B cell (primary cell): Measurements from ENCODE around the gene HBG2. TPM values are rescaled to one million over a fixed set of nuclear protein-coding genes. Genes with fewer than 3 reads are reported as not detected.

Source experiments
- ATAC-seq: fragments of 200-7000 bp; cut with Tn5 transposase; one replicate; pipeline ENCODE4 v1.10.0; 2021; ENCODE audit warnings: low read depth, mild to moderate bottlenecking, moderate number of reproducible peaks, moderate library complexity
- CTCF ChIA-PET: fragments of 350-600 bp; sonication (Branson Sonifier 250); formaldehyde crosslinking; loops from one replicate; lab custom pipeline; 2021; ENCODE audit warnings: antibody characterized with exemption, inconsistent platforms; lab: Charles Lee
- POLR2A ChIA-PET: fragments of 350-600 bp; sonication (Branson Sonifier 250); formaldehyde crosslinking; loops from one replicate; lab custom pipeline; 2021; ENCODE audit warnings: antibody characterized with exemption; lab: Charles Lee
- DNase-seq: peaks from one replicate; pipeline ENCODE4 v3.0.0; 2013
- H2AFZ ChIP-seq: 2 replicates; pipeline ENCODE4 v1.6.1; 2012; ENCODE audit warnings: mild to moderate bottlenecking, low read depth, low read length; ENCODE audit not compliant: insufficient read depth, poor library complexity, severe bottlenecking
- H3K27ac ChIP-seq, 2 donors: 1 replicate in 1 of 2; 2 replicates in 1 of 2; pipeline ENCODE4 v1.5.1; 2012 to 2013; ENCODE audit warnings: low read length in 2 of 2, mild to moderate bottlenecking in 2 of 2, moderate library complexity in 1 of 2
- H3K27me3 ChIP-seq, 4 experiments: fragments of 200-600 bp in 1 of 4; sonication (generic) in 1 of 4; replicated peaks in 1 of 4; 1 replicate in 2 of 4; 2 replicates in 2 of 4; pipeline versions ENCODE4 v1.6.1 to v1.7.0; 2013 to 2016; ENCODE audit warnings: low read length in 3 of 4, mild to moderate bottlenecking in 2 of 4, mixed read lengths in 1 of 4, moderate library complexity in 1 of 4; ENCODE audit not compliant: insufficient read depth in 4 of 4, control insufficient read depth in 3 of 4; ENCODE audit errors: control extremely low read depth in 1 of 4
- H3K36me3 ChIP-seq, 2 experiments: replicated peaks in 1 of 2; 1 replicate in 1 of 2; 2 replicates in 1 of 2; pipeline versions ENCODE4 v1.6.1 to v1.7.1; 2013; ENCODE audit warnings: low read length in 1 of 2; ENCODE audit not compliant: insufficient read depth in 2 of 2, control insufficient read depth in 1 of 2; ENCODE audit errors: control extremely low read depth in 1 of 2, extremely low read depth in 1 of 2
- H3K4me1 ChIP-seq, 2 donors: fragments of 200-600 bp in 1 of 2; sonication (generic) in 1 of 2; 1 replicate in 1 of 2; 2 replicates in 1 of 2; pipeline versions ENCODE4 v1.5.1 to v1.6.1; 2013 to 2017; ENCODE audit warnings: low read length in 2 of 2; ENCODE audit not compliant: control insufficient read depth in 2 of 2, insufficient read depth in 2 of 2
- H3K4me2 ChIP-seq: replicated peaks from 2 replicates; pipeline ENCODE3; 2012; ENCODE audit warnings: mild to moderate bottlenecking, low read depth, low read length; ENCODE audit not compliant: poor library complexity, severe bottlenecking
- H3K4me3 ChIP-seq, 5 experiments: fragments of 200-600 bp in 1 of 5; sonication (generic) in 1 of 5; 1 replicate in 3 of 5; 2 replicates in 2 of 5; pipeline versions ENCODE4 v1.5.1 to v1.7.0; 2011 to 2016; ENCODE audit warnings: low read length in 4 of 5, mild to moderate bottlenecking in 4 of 5, low read depth in 2 of 5, control low read depth in 1 of 5, moderate library complexity in 1 of 5; ENCODE audit not compliant: insufficient read depth in 1 of 5; ENCODE audit errors: control extremely low read depth in 1 of 5, extremely low read depth in 1 of 5
- H3K79me2 ChIP-seq: fragments of 200-600 bp; sonication (generic); one replicate; pipeline ENCODE4 v1.6.0; 2016; ENCODE audit warnings: low read length; ENCODE audit not compliant: control insufficient read depth, insufficient read depth
- H3K9ac ChIP-seq: fragments of 200-600 bp; sonication (generic); 2 replicates; pipeline ENCODE4 v1.6.1; 2017; ENCODE audit warnings: mild to moderate bottlenecking, low read length, moderate library complexity
- H3K9me3 ChIP-seq, 3 donors: one replicate each; pipeline versions ENCODE4 v1.6.1 to v1.7.1; 2013; ENCODE audit warnings: low read length in 2 of 3; ENCODE audit not compliant: control insufficient read depth in 2 of 3, insufficient read depth in 1 of 3; ENCODE audit errors: control extremely low read depth in 1 of 3
- H4K20me1 ChIP-seq: 2 replicates; pipeline ENCODE4 v1.6.0; 2012; ENCODE audit warnings: mild to moderate bottlenecking, low read length; ENCODE audit not compliant: insufficient read depth, control insufficient read depth, poor library complexity, severe bottlenecking
- H3K27ac Mint-ChIP-seq: one replicate; pipeline ENCODE4 v1.8.0; 2021; ENCODE audit warnings: mixed read lengths
- H3K27me3 Mint-ChIP-seq: one replicate; pipeline ENCODE4 v1.8.0; 2021; ENCODE audit warnings: mixed read lengths
- H3K4me1 Mint-ChIP-seq: one replicate; pipeline ENCODE4 v1.8.0; 2021; ENCODE audit warnings: mixed read lengths
- H3K4me3 Mint-ChIP-seq: one replicate; pipeline ENCODE4 v1.8.0; 2021; ENCODE audit warnings: mixed read lengths
- H3K9me3 Mint-ChIP-seq: one replicate; pipeline ENCODE4 v1.8.0; 2022; ENCODE audit warnings: mixed read lengths; ENCODE audit not compliant: insufficient read depth
- CTCF ChIP-seq: fragments of 200-600 bp; IDR thresholded peaks from one replicate; pipeline ENCODE4 v1.8.0; 2022; ENCODE audit warnings: antibody characterized with exemption, mild to moderate bottlenecking
- EZH2 ChIP-seq: IDR thresholded peaks from 2 replicates; pipeline ENCODE4 v1.6.1; 2012; ENCODE audit warnings: borderline replicate concordance, low read depth, mild to moderate bottlenecking, moderate library complexity, low read length; ENCODE audit not compliant: insufficient read depth, poor library complexity, severe bottlenecking
- WGBS: methylation state at CpG from one replicate; pipeline ENCODE4 v1.1.5; 2013; ENCODE audit warnings: missing lambda C conversion rate; ENCODE audit not compliant: insufficient coverage; 5-methylcytosine and 5-hydroxymethylcytosine counted together
- intact Hi-C: fragments of 100-400 bp; cut with micrococcal nuclease; formaldehyde crosslinking; loops from one replicate; pipeline ENCODE4 v1.10.0; 2022
- polyA plus RNA-seq: library from polyadenylated mRNA; depleted of rRNA; stranded (reverse); fragments of >200 nt; gene quantifications from 2 replicates; pipeline ENCODE4 v1.2.3, GENCODE V29; 2012
- total RNA-seq, 2 donors: library from RNA; stranded (reverse); fragments of 120-200 nt in 1 of 2; gene quantifications; 1 replicate in 1 of 2; 2 replicates in 1 of 2; pipeline versions ENCODE4 v1.2.3 to v1.2.4, GENCODE V29; 2013 to 2022

The HBG2 gene
- total and polyA plus RNA-seq, 2 donors (not counting 1 experiment from before 2014, with no cell fraction given), result not detected

- TF ChIP-seq CTCF (no peak), EZH2 (no peak)
- H4K20me1 ChIP-seq, result no peaks in the 10 kb centered on the region
- DNase-seq (no peak), ATAC-seq (no peak)
- no peak overlapping the region for H3K9ac ChIP-seq
- no peak overlapping the region for H2AFZ ChIP-seq
- POLR2A ChIA-PET, result no interaction called here
- Mint-ChIP-seq H3K27me3 (peaks cover 3% of the 10 kb centered on the region), H3K4me3 (no peak overlapping the region), H3K9me3 (no peaks in the 10 kb centered on the region), H3K4me1 (no peaks in the 10 kb centered on the region), H3K27ac (no peak overlapping the region)
- no peaks in the 10 kb centered on the region for H3K79me2 ChIP-seq
- no CpG with 5 or more reads among the region's 1 CpG for WGBS
- H3K4me1 ChIP-seq, result no peaks in the 10 kb centered on the region
- intact Hi-C loops, result no loop called here
- H3K9me3 ChIP-seq, result no peaks in the 10 kb centered on the region
- CTCF ChIA-PET, result no interaction called here
- no peaks in the 10 kb centered on the region for H3K27me3 ChIP-seq
- H3K27ac ChIP-seq, result no peak overlapping the region
- H3K36me3 ChIP-seq, result no peaks in the 10 kb centered on the region
- no peak overlapping the region for H3K4me2 ChIP-seq
- no peak overlapping the region for H3K4me3 ChIP-seq
Observed at GRCh38 chr11:5286351-5286750, 31.8 kb upstream of the HBG2 start.

GRCh38 chr11:5285703-5286340 is 31.2 kb upstream of the HBG2 start:
- Mint-ChIP-seq H3K4me3 (no peak overlapping the region), H3K4me1 (no peaks in the 10 kb centered on the region)
- 90% methylated on average over 3 of the region's 4 CpGs for WGBS

More at GRCh38 chr11:5285703-5286340, 31.2 kb upstream of the HBG2 start:
- Histone ChIP-seq H3K36me3 (no peaks in the 10 kb centered on the region), H3K9ac (no peak overlapping the region), H3K4me1 (no peaks in the 10 kb centered on the region), H3K4me3 (no peak overlapping the region), H3K27me3 (no peaks in the 10 kb centered on the region), H3K27ac (no peak overlapping the region), H2AFZ (no peak overlapping the region), H3K9me3 (no peaks in the 10 kb centered on the region), H3K4me2 (no peak overlapping the region), H4K20me1 (no peaks in the 10 kb centered on the region), H3K79me2 (no peaks in the 10 kb centered on the region)
- H3K9me3 Mint-ChIP-seq, result no peaks in the 10 kb centered on the region
- DNase-seq (no peak), ATAC-seq (no peak)
- intact Hi-C loops, result no loop called here
- POLR2A ChIA-PET, result no interaction called here
- peaks cover 3% of the 10 kb centered on the region for H3K27me3 Mint-ChIP-seq
- CTCF ChIA-PET, result no interaction called here
- no peak overlapping the region for H3K27ac Mint-ChIP-seq
- TF ChIP-seq EZH2 (no peak), CTCF (no peak)
